Tibial nerve (tissue), 4 donors: Measurements from ENCODE around the gene MLYCD. TPM values are rescaled to one million over a fixed set of nuclear protein-coding genes. Genes with fewer than 3 reads are reported as not detected.
A peak's percentile ranks its signal among the peaks of the same experiment; 100 is the strongest.

Experiments
- DNase-seq, 2 donors: peaks; one replicate each; pipeline ENCODE4 v3.0.0-alpha.2; 2019; ENCODE audit warnings: low spot score in 2 of 2
- H3K27ac ChIP-seq, 4 donors: fragments of 200-600 bp; sonication (generic) in 3 of 4; one replicate each; pipeline ENCODE4 v1.5.1; 2017 to 2019; ENCODE audit warnings: mild to moderate bottlenecking in 1 of 4
- H3K27me3 ChIP-seq, 2 donors: fragments of 200-600 bp; sonication (generic) in 1 of 2; one replicate each; pipeline versions ENCODE4 v1.5.1 to v1.6.0; 2017 to 2019
- H3K36me3 ChIP-seq, 3 donors: fragments of 200-600 bp; sonication (generic); one replicate each; pipeline ENCODE4 v1.5.1; 2018 to 2019
- H3K4me1 ChIP-seq, 4 donors: fragments of 200-600 bp; sonication (generic) in 3 of 4; one replicate each; pipeline ENCODE4 v1.5.1; 2017 to 2019
- H3K4me3 ChIP-seq, 4 donors: fragments of 200-600 bp; sonication (generic) in 3 of 4; one replicate each; pipeline ENCODE4 v1.5.1; 2017 to 2019; ENCODE audit warnings: mild to moderate bottlenecking in 1 of 4, moderate library complexity in 1 of 4
- H3K9me3 ChIP-seq, 4 donors: fragments of 200-600 bp; sonication (generic) in 3 of 4; one replicate each; pipeline ENCODE4 v1.5.1; 2017 to 2019
- CTCF ChIP-seq, 5 experiments: fragments of 200-600 bp in 3 of 5; fragments of 450-650 bp in 2 of 5; sonication (generic) in 3 of 5; IDR thresholded peaks; one replicate each; pipeline ENCODE4 v1.5.1; 2016 to 2019; ENCODE audit warnings: antibody characterized with exemption in 5 of 5, mild to moderate bottlenecking in 3 of 5, moderate library complexity in 2 of 5
- EP300 ChIP-seq, 2 donors: sonication (generic); formaldehyde crosslinking; IDR thresholded peaks; one replicate each; pipeline ENCODE4 v1.6.1; 2017; ENCODE audit warnings: antibody characterized with exemption in 2 of 2, mild to moderate bottlenecking in 1 of 2
- POLR2A ChIP-seq, 2 donors: fragments of 450-650 bp; IDR thresholded peaks; one replicate each; pipeline ENCODE4 v1.6.1; 2017; ENCODE audit warnings: antibody characterized with exemption in 2 of 2, mild to moderate bottlenecking in 2 of 2, moderate library complexity in 2 of 2
- WGBS, 2 donors: methylation state at CpG; one replicate each; pipeline ENCODE4 v1.1.5; 2018; 5-methylcytosine and 5-hydroxymethylcytosine counted together
- total RNA-seq, 4 donors: library from RNA; depleted of rRNA; stranded (reverse); fragments of >200 nt; gene quantifications; one replicate each; pipeline ENCODE4 v1.1.0, GENCODE V29; 2016

The MLYCD gene
- total RNA-seq, 4 donors from 2014 or later, result 19.0 to 26.7 (median 23.0) TPM

- Histone ChIP-seq H3K36me3 (no peaks in the 10 kb centered on the region), H3K4me1 (no peaks in the 10 kb centered on the region), H3K4me3 (no peak overlapping the region), H3K9me3 (no peaks in the 10 kb centered on the region), H3K27me3 (no peaks in the 10 kb centered on the region), H3K27ac (no peak overlapping the region)
- TF ChIP-seq EP300 (IDR thresholded peaks at IDR 0.05) (no peak), CTCF (IDR thresholded peaks at IDR 0.05) (no peak), POLR2A (IDR thresholded peaks at IDR 0.05) (no peak)
- WGBS, 2 donors, result 75 to 92% methylated on average over 1 of the region's 1 CpG
- DNase-seq, result no peak
Observed at GRCh38 chr16:83863682-83864081, 35.2 kb upstream of the MLYCD start.

GRCh38 chr16:83870830-83871229 is 28.1 kb upstream of the MLYCD start:
- 80% methylated on average over 5 of the region's 5 CpGs for WGBS, 2 donors
- Histone ChIP-seq H3K4me1 (no peaks in the 10 kb centered on the region), H3K27me3 (no peaks in the 10 kb centered on the region), H3K9me3 (no peaks in the 10 kb centered on the region), H3K27ac (no peak overlapping the region), H3K4me3 (no peak overlapping the region), H3K36me3 (no peaks in the 10 kb centered on the region)
- no peak for DNase-seq
- no peak for TF ChIP-seq EP300 (IDR thresholded peaks at IDR 0.05)
- TF ChIP-seq POLR2A (IDR thresholded peaks at IDR 0.05), result no peak
- no peak for TF ChIP-seq CTCF (IDR thresholded peaks at IDR 0.05)

GRCh38 chr16:83878838-83879237 is 20.1 kb upstream of the MLYCD start:
- H3K9me3 ChIP-seq, result no peaks in the 10 kb centered on the region
- WGBS, 2 donors, result 29 to 35% methylated on average over 6 of the region's 6 CpGs
- TF ChIP-seq EP300 (IDR thresholded peaks at IDR 0.05) (no peak), CTCF (IDR thresholded peaks at IDR 0.05) (peak; percentile 35 to 70 (median 48)), POLR2A (IDR thresholded peaks at IDR 0.05) (no peak)
- H3K27me3 ChIP-seq, result no peaks in the 10 kb centered on the region
- DNase-seq, result peak in 1 of 2 donors; percentile 62
- no peaks in the 10 kb centered on the region for H3K36me3 ChIP-seq
- no peak overlapping the region for H3K27ac ChIP-seq
- H3K4me3 ChIP-seq, result no peak overlapping the region
- no peaks in the 10 kb centered on the region for H3K4me1 ChIP-seq

- no peaks in the 10 kb centered on the region for H3K27me3 ChIP-seq
- no peak overlapping the region for H3K27ac ChIP-seq
- no peak for TF ChIP-seq EP300 (IDR thresholded peaks at IDR 0.05)
- no peak for TF ChIP-seq CTCF (IDR thresholded peaks at IDR 0.05)
- no peak for TF ChIP-seq POLR2A (IDR thresholded peaks at IDR 0.05)
- H3K4me3 ChIP-seq, result no peak overlapping the region
- WGBS, 2 donors, result 55 to 63% methylated on average over 8 of the region's 8 CpGs
- H3K36me3 ChIP-seq, result no peaks in the 10 kb centered on the region
- H3K9me3 ChIP-seq, result no peaks in the 10 kb centered on the region
- DNase-seq, result no peak
- no peaks in the 10 kb centered on the region for H3K4me1 ChIP-seq
Observed at GRCh38 chr16:83882163-83882885, 16.6 kb upstream of the MLYCD start.

GRCh38 chr16:83886199-83886971 is 12.5 kb upstream of the MLYCD start:
- Histone ChIP-seq H3K27me3 (no peaks in the 10 kb centered on the region), H3K4me1 (no peaks in the 10 kb centered on the region)
- WGBS, 2 donors, result 93% methylated on average over 13 of the region's 13 CpGs

More at GRCh38 chr16:83886199-83886971, 12.5 kb upstream of the MLYCD start:
- Histone ChIP-seq H3K27ac (no peak overlapping the region), H3K4me3 (no peak overlapping the region), H3K9me3 (no peaks in the 10 kb centered on the region), H3K36me3 (no peaks in the 10 kb centered on the region)
- TF ChIP-seq EP300 (IDR thresholded peaks at IDR 0.05), result no peak
- no peak for TF ChIP-seq POLR2A (IDR thresholded peaks at IDR 0.05)
- no peak for TF ChIP-seq CTCF (IDR thresholded peaks at IDR 0.05)
- DNase-seq, result no peak
